ENCODE measurements around the gene WDR12.

WDR12 gene

GRCh38 chr2:202883987-202884675 lies 27.3 kb downstream of the WDR12 start:
- TF ChIP-seq TEAD4 (IDR thresholded peaks at IDR 0.05) (no peak), NFIC (IDR thresholded peaks at IDR 0.05) (no peak), CREB1 (IDR thresholded peaks at IDR 0.05; ENCODE audit: low read depth) (no peak), MAX (IDR thresholded peaks at IDR 0.05) (no peak), EP300 (IDR thresholded peaks at IDR 0.05; ENCODE audit: borderline replicate concordance) (no peak), TAF1 (IDR thresholded peaks at IDR 0.05; ENCODE audit: low read depth) (no peak), CEBPB (IDR thresholded peaks at IDR 0.05) (no peak), ZBTB7A (IDR thresholded peaks at IDR 0.05; ENCODE audit: low read depth) (no peak), TCF12 (IDR thresholded peaks at IDR 0.05; ENCODE audit: low read depth) (no peak)
- TF ChIP-seq, protein P1, sequence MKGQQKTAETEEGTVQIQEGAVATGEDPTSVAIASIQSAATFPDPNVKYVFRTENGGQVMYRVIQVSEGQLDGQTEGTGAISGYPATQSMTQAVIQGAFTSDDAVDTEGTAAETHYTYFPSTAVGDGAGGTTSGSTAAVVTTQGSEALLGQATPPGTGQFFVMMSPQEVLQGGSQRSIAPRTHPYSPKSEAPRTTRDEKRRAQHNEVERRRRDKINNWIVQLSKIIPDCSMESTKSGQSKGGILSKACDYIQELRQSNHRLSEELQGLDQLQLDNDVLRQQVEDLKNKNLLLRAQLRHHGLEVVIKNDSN (IDR thresholded peaks at IDR 0.05) = no peak

GRCh38 chr2:202881570-202881969 lies 29.9 kb downstream of the WDR12 start:
- TF ChIP-seq TEAD4 (IDR thresholded peaks at IDR 0.05) (no peak), TCF12 (IDR thresholded peaks at IDR 0.05; ENCODE audit: low read depth) (no peak)

- TF ChIP-seq YY1 (IDR thresholded peaks at IDR 0.05; ENCODE audit: low read depth) = no peak
- TF ChIP-seq NFIC (IDR thresholded peaks at IDR 0.05) = no peak
- TF ChIP-seq FOXM1 (IDR thresholded peaks at IDR 0.05; ENCODE audit: borderline replicate concordance, low read depth) = no peak
- TF ChIP-seq EP300 (IDR thresholded peaks at IDR 0.05; ENCODE audit: borderline replicate concordance) = no peak
- no peak for TF ChIP-seq TEAD4 (IDR thresholded peaks at IDR 0.05)
- no peak for TF ChIP-seq MAX (IDR thresholded peaks at IDR 0.05)
- TF ChIP-seq, protein P1 (IDR thresholded peaks at IDR 0.05) = no peak
- TF ChIP-seq CEBPB (IDR thresholded peaks at IDR 0.05) = no peak
- no peak for TF ChIP-seq TAF1 (IDR thresholded peaks at IDR 0.05; ENCODE audit: low read depth)
- TF ChIP-seq REST (IDR thresholded peaks at IDR 0.05; ENCODE audit: low read depth) = no peak
- TF ChIP-seq RAD21 (IDR thresholded peaks at IDR 0.05; ENCODE audit: low read depth) = no peak
Measured at GRCh38 chr2:202877699-202878098, 33.8 kb downstream of the WDR12 start.

DNA sequence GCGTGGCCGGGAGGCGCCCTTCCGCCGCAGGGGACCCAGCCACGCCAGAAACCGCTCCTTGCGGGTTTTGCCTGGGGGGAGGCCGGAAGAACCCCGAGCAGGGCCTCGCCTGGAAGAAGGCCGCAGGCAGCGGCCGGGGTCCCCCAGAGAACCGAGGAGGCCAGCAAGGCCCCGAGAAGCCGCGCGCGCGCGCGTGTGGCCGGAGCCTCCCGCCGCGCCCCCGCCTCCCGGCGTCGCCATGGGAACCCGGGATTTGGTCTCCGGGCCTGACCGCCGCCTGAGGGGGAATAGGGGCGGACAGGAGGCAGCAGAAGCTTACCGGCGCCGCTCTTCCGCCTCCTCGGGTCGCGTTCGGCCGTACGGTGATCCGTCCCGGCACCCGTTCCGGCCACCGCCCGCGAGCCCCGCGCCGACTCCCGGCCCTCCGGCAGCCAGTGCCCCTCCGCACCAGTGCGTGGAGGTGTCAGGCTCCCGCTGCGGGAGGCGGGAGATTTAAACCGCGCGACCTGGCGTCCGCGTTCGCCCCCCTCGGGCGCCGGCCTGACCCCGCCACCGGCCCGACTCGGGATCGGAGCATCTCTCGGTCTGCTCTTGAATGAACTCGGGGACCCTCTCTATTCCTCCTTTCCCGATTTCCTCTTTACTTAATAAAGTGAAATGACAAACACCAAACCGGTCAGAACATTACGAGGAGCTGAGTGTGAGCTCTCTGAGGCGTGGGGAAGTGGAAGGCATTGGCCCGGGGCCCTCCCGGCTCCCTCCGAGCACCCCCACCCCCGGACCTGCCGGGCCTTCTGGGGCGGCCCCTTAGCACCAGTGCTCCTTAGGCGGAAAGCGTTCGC lies 40.0 kb downstream of the WDR12 start, which contains the start of gene ICA1L:
Gene ICA1L, minus strand, starts transcription at position 467 of the 842 bp plus-strand sequence. CDS start 42,757 bp downstream, outside the sequence.
- TF ChIP-seq, protein P1 (IDR thresholded peaks at IDR 0.05) = no peak
- TF ChIP-seq MAX (IDR thresholded peaks at IDR 0.05) (peak; percentile 23; the same call in 1 of the 2 replicates), NFIC (IDR thresholded peaks at IDR 0.05) (0 out of 2 replicates have a peak, but pooled peaks have one; percentile 4), EGR1 (IDR thresholded peaks at IDR 0.05) (0 out of 2 replicates have a peak, but pooled peaks have one; percentile 29)

DNA sequence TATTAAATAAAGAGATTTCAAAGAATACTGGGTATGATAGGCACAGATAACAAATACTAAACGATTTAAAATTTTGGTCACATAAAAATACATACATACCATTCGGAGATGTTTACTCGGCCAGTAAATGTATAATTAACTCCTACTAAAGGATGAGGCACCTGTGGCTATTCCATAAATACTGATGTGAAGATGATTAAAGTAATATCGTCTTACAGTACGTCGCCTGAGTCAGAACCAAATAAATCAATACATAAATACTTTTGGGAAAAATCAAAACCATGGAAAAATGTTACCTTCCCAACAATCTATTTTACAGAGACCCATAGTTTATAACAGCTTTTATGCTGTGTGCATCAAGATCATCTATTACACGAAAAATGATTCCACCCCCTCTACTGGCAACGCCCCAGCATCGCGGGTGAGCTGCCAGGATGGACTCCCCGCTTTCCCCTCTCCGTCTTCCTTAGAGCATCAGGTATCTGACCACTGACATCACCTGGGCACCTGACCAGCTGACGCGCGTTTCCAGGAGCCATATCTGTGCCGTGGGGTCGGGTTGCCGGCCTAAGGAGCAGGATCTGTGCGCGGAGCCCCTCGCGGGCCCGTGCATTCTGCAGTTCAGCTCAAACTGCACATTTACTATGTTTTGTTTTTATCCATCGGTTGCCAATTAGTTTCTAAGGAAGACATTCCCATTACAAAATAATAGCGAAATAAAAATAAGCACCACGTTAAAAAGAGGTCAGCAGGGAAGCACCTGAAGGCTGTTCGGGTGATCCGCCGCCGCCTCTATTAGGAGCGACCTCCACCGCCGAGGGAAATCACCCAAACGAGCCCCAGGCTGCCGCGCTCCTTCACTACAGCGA lies 40.8 kb downstream of the WDR12 start:
- TF ChIP-seq EGR1 (IDR thresholded peaks at IDR 0.05) = no peak
- peak; percentile 67 for TF ChIP-seq ZBTB7A (IDR thresholded peaks at IDR 0.05; ENCODE audit: low read depth)
- TF ChIP-seq, protein P1 (IDR thresholded peaks at IDR 0.05) = peak; percentile 89
- no peak for TF ChIP-seq NFIC (IDR thresholded peaks at IDR 0.05)
- no peak for TF ChIP-seq CEBPB (IDR thresholded peaks at IDR 0.05)
- TF ChIP-seq TAF1 (IDR thresholded peaks at IDR 0.05; ENCODE audit: low read depth) = no peak; the same call in 1 of the 2 replicates
- TF ChIP-seq FOXM1 (IDR thresholded peaks at IDR 0.05; ENCODE audit: borderline replicate concordance, low read depth) = no peak
- TF ChIP-seq EP300 (IDR thresholded peaks at IDR 0.05; ENCODE audit: borderline replicate concordance) = 0 out of 2 replicates have a peak, but pooled peaks have one; percentile 10
- TF ChIP-seq RAD21 (IDR thresholded peaks at IDR 0.05; ENCODE audit: low read depth) = peak; percentile 15; the same call in 1 of the 2 replicates
- TF ChIP-seq TCF12 (IDR thresholded peaks at IDR 0.05; ENCODE audit: low read depth) = no peak
- no peak for TF ChIP-seq REST (IDR thresholded peaks at IDR 0.05; ENCODE audit: low read depth)
- TF ChIP-seq YY1 (IDR thresholded peaks at IDR 0.05; ENCODE audit: low read depth) = peak; percentile 69

Data from Ishikawa (cell line).